Prostate gland (tissue), 2 donors: Measurements from ENCODE around the gene XPNPEP1. TPM values are rescaled to one million over a fixed set of nuclear protein-coding genes. Genes with fewer than 3 reads are reported as not detected.
A peak's percentile ranks its signal among the peaks of the same experiment; 100 is the strongest.

Experiments
- DNase-seq: peaks from one replicate; pipeline ENCODE4 v3.0.0-alpha.2; 2019; ENCODE audit warnings: low spot score
- H3K27ac ChIP-seq, 2 donors: fragments of 200-600 bp; sonication (generic); 2 replicates each; pipeline ENCODE4 v1.5.1; 2017 to 2019
- H3K27me3 ChIP-seq: fragments of 200-600 bp; sonication (generic); replicated peaks from 2 replicates; pipeline ENCODE4 v1.5.1; 2019; ENCODE audit not compliant: insufficient read depth
- H3K36me3 ChIP-seq, 2 donors: fragments of 200-600 bp; sonication (generic); 1 replicate in 1 of 2; 2 replicates in 1 of 2; pipeline versions ENCODE4 v1.5.1 to v1.8.1; 2017 to 2019
- H3K4me1 ChIP-seq: fragments of 200-600 bp; sonication (generic); replicated peaks from 2 replicates; pipeline ENCODE4 v1.5.1; 2019
- H3K4me3 ChIP-seq, 2 donors: fragments of 200-600 bp; sonication (generic); 2 replicates each; pipeline ENCODE4 v1.5.1; 2017 to 2019
- H3K9me3 ChIP-seq: fragments of 200-600 bp; sonication (generic); 2 replicates; pipeline ENCODE4 v1.5.1; 2017
- POLR2A ChIP-seq: fragments of 450-650 bp; IDR thresholded peaks from one replicate; pipeline ENCODE4 v1.6.1; 2016; ENCODE audit warnings: antibody characterized with exemption, mild to moderate bottlenecking
- POLR2AphosphoS5 ChIP-seq: sonication (generic); formaldehyde crosslinking; IDR thresholded peaks from one replicate; pipeline ENCODE4 v1.6.1; 2017; ENCODE audit warnings: antibody characterized with exemption
- WGBS: methylation state at CpG from one replicate; pipeline ENCODE4 v1.1.5; 2018; 5-methylcytosine and 5-hydroxymethylcytosine counted together
- intact Hi-C: fragments of 100-400 bp; cut with DNase I; formaldehyde crosslinking; loops from one replicate; pipeline ENCODE4 v1.14.2; 2022
- total RNA-seq, 2 donors: library from RNA; depleted of rRNA; stranded (reverse); fragments of >200 nt; gene quantifications; one replicate each; pipeline ENCODE4 v1.1.0, GENCODE V29; 2016
- TF ChIP-seq, protein P1 (sequence below), 4 experiments: fragments of 200-600 bp in 2 of 4; fragments of 450-650 bp in 2 of 4; sonication (generic) in 2 of 4; IDR thresholded peaks; 1 replicate in 3 of 4; 2 replicates in 1 of 4; pipeline ENCODE4 v1.5.1; 2016 to 2019; ENCODE audit warnings: antibody characterized with exemption in 4 of 4, mild to moderate bottlenecking in 2 of 4, moderate library complexity in 2 of 4

XPNPEP1 gene
- total RNA-seq, 2 donors from 2014 or later = 53.4 to 64.3 TPM

DNA sequence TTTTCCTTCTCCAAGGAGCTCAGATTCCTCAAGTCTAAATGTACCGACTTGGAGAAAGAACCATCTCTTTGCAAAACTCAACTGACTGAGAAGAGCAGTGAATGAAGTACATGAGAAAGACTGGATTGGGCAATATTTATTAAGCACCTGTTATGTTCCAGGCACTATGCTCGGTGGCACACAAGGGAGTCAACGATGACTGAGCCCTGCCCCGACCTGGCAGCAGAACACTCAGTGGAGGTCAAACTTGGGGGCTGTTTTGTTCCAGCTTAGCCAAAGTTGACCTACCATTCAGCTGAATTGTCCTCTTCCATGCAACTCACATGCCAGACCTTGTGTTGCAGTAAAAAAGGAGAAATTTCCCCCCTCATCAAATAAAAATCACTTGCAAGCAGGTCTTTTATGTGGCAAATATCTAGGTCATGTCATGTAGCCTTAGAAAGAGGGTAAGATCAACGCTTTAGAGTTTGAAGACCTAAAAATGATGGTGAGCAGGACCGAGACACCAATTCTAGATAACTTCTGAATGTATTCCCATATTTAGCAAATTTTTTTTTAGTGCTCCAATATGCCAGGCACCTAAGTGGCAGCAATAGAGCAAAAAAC is 14.3 kb upstream of the XPNPEP1 start:
- H3K27ac ChIP-seq = no peak overlapping the region
- H3K27me3 ChIP-seq = no peaks in the 10 kb centered on the region
- H3K9me3 ChIP-seq = no peaks in the 10 kb centered on the region
- DNase-seq = no peak
- no peak overlapping the region for H3K4me3 ChIP-seq
- TF ChIP-seq POLR2A = no peak
- TF ChIP-seq POLR2AphosphoS5 = no peak
- TF ChIP-seq, protein P1, sequence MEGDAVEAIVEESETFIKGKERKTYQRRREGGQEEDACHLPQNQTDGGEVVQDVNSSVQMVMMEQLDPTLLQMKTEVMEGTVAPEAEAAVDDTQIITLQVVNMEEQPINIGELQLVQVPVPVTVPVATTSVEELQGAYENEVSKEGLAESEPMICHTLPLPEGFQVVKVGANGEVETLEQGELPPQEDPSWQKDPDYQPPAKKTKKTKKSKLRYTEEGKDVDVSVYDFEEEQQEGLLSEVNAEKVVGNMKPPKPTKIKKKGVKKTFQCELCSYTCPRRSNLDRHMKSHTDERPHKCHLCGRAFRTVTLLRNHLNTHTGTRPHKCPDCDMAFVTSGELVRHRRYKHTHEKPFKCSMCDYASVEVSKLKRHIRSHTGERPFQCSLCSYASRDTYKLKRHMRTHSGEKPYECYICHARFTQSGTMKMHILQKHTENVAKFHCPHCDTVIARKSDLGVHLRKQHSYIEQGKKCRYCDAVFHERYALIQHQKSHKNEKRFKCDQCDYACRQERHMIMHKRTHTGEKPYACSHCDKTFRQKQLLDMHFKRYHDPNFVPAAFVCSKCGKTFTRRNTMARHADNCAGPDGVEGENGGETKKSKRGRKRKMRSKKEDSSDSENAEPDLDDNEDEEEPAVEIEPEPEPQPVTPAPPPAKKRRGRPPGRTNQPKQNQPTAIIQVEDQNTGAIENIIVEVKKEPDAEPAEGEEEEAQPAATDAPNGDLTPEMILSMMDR (IDR thresholded peaks at IDR 0.05) = no peak
- H3K4me1 ChIP-seq = no peaks in the 10 kb centered on the region
- 96% methylated on average over 6 of the region's 6 CpGs for WGBS
- no peaks in the 10 kb centered on the region for H3K36me3 ChIP-seq
- intact Hi-C loops = no loop called here

DNA sequence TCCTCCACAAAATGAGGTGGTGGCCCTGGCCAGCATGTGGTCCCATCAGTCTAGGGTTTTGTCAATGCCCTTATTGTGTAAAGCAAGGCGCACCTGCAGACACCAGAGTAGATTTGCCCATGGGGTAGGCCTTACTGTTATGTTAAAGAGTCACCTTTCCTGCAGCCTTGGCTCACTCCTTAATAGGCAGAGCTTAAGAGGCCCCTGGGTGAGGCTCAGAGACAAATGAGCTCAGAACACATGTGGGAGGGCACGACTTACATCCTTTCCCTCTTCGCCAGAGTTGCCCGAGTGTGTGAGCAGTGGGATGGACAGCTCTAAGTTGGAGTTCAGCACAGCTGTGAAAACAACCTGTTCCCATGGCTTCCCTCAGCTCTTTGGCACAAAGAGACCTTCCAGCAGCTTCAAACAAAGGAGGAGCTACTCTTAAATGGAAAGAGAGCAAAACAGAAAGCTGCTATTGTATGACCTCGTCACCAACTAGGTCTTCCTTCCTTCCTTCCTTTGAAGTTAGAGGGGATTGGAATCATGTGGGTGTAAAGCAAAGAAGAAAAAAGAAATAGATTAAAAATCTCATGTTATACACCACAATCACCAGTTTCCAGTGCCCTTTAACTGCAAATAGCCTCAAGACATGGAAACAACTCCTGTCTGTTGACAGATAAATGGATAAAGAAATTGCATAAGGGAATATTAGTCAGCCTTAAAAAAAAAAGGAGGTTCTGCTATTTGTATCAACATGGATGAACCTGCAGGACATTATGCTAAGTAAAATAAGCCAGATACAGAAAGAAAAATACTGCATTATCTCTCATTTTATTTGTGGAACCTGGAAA is 11.9 kb upstream of the XPNPEP1 start:
- peak; percentile 49 for TF ChIP-seq POLR2AphosphoS5
- TF ChIP-seq POLR2A = no peak
- TF ChIP-seq, protein P1 (IDR thresholded peaks at IDR 0.05) = no peak
- intact Hi-C loops = no loop called here
- 37% methylated on average over 5 of the region's 5 CpGs for WGBS
- DNase-seq = peak; percentile 5
- Histone ChIP-seq H3K9me3 (no peaks in the 10 kb centered on the region), H3K4me1 (no peaks in the 10 kb centered on the region), H3K4me3 (no peak overlapping the region), H3K36me3 (no peaks in the 10 kb centered on the region), H3K27ac (no peak overlapping the region), H3K27me3 (no peaks in the 10 kb centered on the region)

DNA sequence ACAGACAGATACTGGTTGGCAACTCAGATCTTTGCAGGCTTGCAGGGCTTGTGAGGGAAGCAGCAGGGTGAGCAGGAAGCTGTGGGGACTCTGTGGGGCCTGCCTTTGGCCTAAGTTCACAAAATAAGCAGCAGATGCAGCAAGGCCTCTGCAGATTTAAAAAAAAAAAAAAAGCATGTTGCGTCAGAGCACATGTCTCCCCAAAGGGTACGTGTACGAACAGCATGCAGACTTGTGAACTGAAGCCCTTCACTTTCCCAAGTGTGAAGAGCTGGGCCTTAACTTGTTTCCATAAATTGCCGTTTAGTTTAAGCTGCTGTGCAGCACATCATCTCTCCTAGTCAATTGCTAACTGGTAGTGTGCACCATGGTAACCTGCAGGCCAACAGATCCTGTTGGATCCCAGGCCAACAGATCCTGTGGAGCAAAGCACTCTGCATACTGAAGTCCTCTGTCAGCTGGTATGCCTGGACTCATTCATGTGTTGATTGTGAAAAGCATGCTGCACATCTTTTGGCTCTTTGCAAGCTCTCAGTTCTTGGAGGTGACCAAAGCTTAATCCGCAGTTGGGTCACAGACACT is 10.8 kb upstream of the XPNPEP1 start:
- Histone ChIP-seq H3K27me3 (no peaks in the 10 kb centered on the region), H3K36me3 (no peaks in the 10 kb centered on the region), H3K4me1 (no peaks in the 10 kb centered on the region), H3K4me3 (no peak overlapping the region), H3K9me3 (no peaks in the 10 kb centered on the region), H3K27ac (no peak overlapping the region)
- no peak for DNase-seq
- 86% methylated on average over 5 of the region's 5 CpGs for WGBS
- intact Hi-C loops = no loop called here
- TF ChIP-seq POLR2AphosphoS5 = no peak
- TF ChIP-seq, protein P1 (IDR thresholded peaks at IDR 0.05) = no peak
- no peak for TF ChIP-seq POLR2A

DNA sequence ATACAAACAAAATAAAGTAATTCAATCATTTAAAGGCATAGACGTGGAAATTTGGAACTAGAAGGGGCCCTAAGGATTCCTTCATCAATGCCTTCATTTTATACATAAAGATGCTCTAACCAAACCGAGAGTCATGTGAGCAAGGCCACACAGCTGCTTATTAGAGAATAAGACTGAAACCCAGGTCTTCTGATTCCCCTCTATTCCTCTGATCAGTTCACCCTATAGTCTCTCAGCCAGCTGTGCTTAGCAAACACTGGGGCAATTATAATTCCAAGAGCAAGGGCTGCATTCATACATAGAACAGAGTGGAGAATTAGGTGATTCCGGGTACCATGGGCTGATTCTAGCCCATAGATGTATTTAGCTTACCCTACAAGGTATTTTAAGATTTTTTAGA is 9.7 kb upstream of the XPNPEP1 start:
- intact Hi-C loops = no loop called here
- H3K9me3 ChIP-seq = no peaks in the 10 kb centered on the region
- 96% methylated on average over 3 of the region's 3 CpGs for WGBS
- H3K27ac ChIP-seq = no peak overlapping the region
- DNase-seq = no peak
- H3K4me3 ChIP-seq = no peak overlapping the region
- no peaks in the 10 kb centered on the region for H3K27me3 ChIP-seq
- TF ChIP-seq POLR2AphosphoS5 (no peak), POLR2A (no peak)
- TF ChIP-seq, protein P1 (IDR thresholded peaks at IDR 0.05) = no peak
- H3K4me1 ChIP-seq = no peaks in the 10 kb centered on the region
- H3K36me3 ChIP-seq = no peaks in the 10 kb centered on the region
